Measurements from ENCODE around the gene TIMM44.
"Not testable (repeated sequence)": the region's sequence is repeated elsewhere in the genome, so short reads cannot be mapped to it uniquely, and the experiment has no call there.

Gene TIMM44

GRCh38 chr19:7947939-7948338, 4.5 kb upstream of the TIMM44 start:
- DNase-seq (ENCODE audit: low spot score) = peak; percentile 35

- DNase-seq (ENCODE audit: low spot score) = peak; percentile 88
Measured at GRCh38 chr19:7944177-7944761, 803 bp upstream of the TIMM44 start.

GRCh38 chr19:7942981-7943443, 454 bp downstream of the TIMM44 start:
- DNase-seq (ENCODE audit: low spot score) = no peak

GRCh38 chr19:7941895-7942596, 1.4 kb downstream of the TIMM44 start:
- DNase-seq (ENCODE audit: low spot score) = no peak

- DNase-seq (ENCODE audit: low spot score) = no peak
Measured at GRCh38 chr19:7940841-7941240, 2.6 kb downstream of the TIMM44 start.

GRCh38 chr19:7934766-7935165, 8.7 kb downstream of the TIMM44 start:
- DNase-seq (ENCODE audit: low spot score) = no peak

- no peak for DNase-seq (ENCODE audit: low spot score)
Measured at GRCh38 chr19:7933828-7934725, 9.4 kb downstream of the TIMM44 start.

- no peak for DNase-seq (ENCODE audit: low spot score)
Measured at GRCh38 chr19:7933411-7933810, 10.1 kb downstream of the TIMM44 start.

- no peak for DNase-seq (ENCODE audit: low spot score)
Measured at GRCh38 chr19:7932930-7933300, 10.6 kb downstream of the TIMM44 start.

GRCh38 chr19:7932276-7932929, 11.1 kb downstream of the TIMM44 start:
- DNase-seq (ENCODE audit: low spot score) = no peak

- no peak for DNase-seq (ENCODE audit: low spot score)
Measured at GRCh38 chr19:7931221-7932061, 12.0 kb downstream of the TIMM44 start.

- DNase-seq (ENCODE audit: low spot score) = no peak
Measured at GRCh38 chr19:7930765-7931164, 12.7 kb downstream of the TIMM44 start.

GRCh38 chr19:7930030-7930429, 13.4 kb downstream of the TIMM44 start:
- DNase-seq (ENCODE audit: low spot score) = not testable (repeated sequence)

GRCh38 chr19:7928741-7929701, 14.4 kb downstream of the TIMM44 start:
- no peak for DNase-seq (ENCODE audit: low spot score)

- no peak for DNase-seq (ENCODE audit: low spot score)
Measured at GRCh38 chr19:7928334-7928706, 15.1 kb downstream of the TIMM44 start.

GRCh38 chr19:7927605-7928333, 15.7 kb downstream of the TIMM44 start:
- DNase-seq (ENCODE audit: low spot score) = no peak

GRCh38 chr19:7926727-7927604, 16.5 kb downstream of the TIMM44 start:
- no peak for DNase-seq (ENCODE audit: low spot score)

- DNase-seq (ENCODE audit: low spot score) = peak; percentile 62
Measured at GRCh38 chr19:7926021-7926726, 17.3 kb downstream of the TIMM44 start, which contains the start of gene CTXN1. Gene CTXN1 (minus strand): TSS chr19:7926135. CDS start chr19:7925538, 597 bp downstream.

Measured in Ammon's horn (tissue), 1 donor.